OCI-LY1 (cell line): ENCODE measurements around the gene USP15.

Source experiments
- H2AFZ ChIP-seq: fragments of 200-600 bp; sonication (generic), shearing (Covaris generic); 2 replicates; pipeline ENCODE4 v1.6.0; 2014; ENCODE audit warnings: antibody characterized with exemption, mild to moderate bottlenecking, low read length
- H3F3A ChIP-seq: fragments of 200-600 bp; sonication (generic), shearing (Covaris generic); 2 replicates; pipeline ENCODE4 v1.6.0; 2014; ENCODE audit warnings: mild to moderate bottlenecking, antibody characterized with exemption, low read length, moderate library complexity; ENCODE audit not compliant: insufficient read depth
- H3K27ac ChIP-seq: fragments of 200-600 bp; sonication (generic); 2 replicates; pipeline ENCODE4 v1.5.1; 2014; ENCODE audit warnings: low read length, mixed run types, mild to moderate bottlenecking, low read depth; ENCODE audit not compliant: poor library complexity, severe bottlenecking
- H3K27me3 ChIP-seq: fragments of 200-600 bp; sonication (generic); 2 replicates; pipeline ENCODE4 v1.6.0; 2014; ENCODE audit warnings: antibody characterized with exemption, mild to moderate bottlenecking, low read length, moderate library complexity; ENCODE audit not compliant: insufficient read depth
- H3K36me3 ChIP-seq: fragments of 200-600 bp; sonication (generic); 2 replicates; pipeline ENCODE4 v1.6.1; 2014; ENCODE audit warnings: mild to moderate bottlenecking, antibody characterized with exemption, low read length, moderate library complexity, mixed read lengths; ENCODE audit not compliant: insufficient read depth
- H3K4me1 ChIP-seq: fragments of 200-600 bp; sonication (generic); 2 replicates; pipeline ENCODE4 v1.5.1; 2014; ENCODE audit warnings: mild to moderate bottlenecking, low read length, moderate library complexity; ENCODE audit not compliant: insufficient read depth, severe bottlenecking
- H3K4me2 ChIP-seq: fragments of 200-600 bp; sonication (generic), shearing (Covaris generic); 2 replicates; pipeline ENCODE4 v1.6.1; 2014; ENCODE audit warnings: low read length
- H3K4me3 ChIP-seq: fragments of 200-600 bp; sonication (generic); 2 replicates; pipeline ENCODE4 v1.5.1; 2014; ENCODE audit warnings: low read length, low read depth, mild to moderate bottlenecking, mixed read lengths; ENCODE audit not compliant: poor library complexity, severe bottlenecking
- H3K79me2 ChIP-seq: fragments of 200-600 bp; shearing (Covaris generic); 2 replicates; pipeline ENCODE4 v1.6.1; 2016; ENCODE audit warnings: mixed run types, low read length, mixed read lengths; ENCODE audit not compliant: insufficient read depth
- H3K9ac ChIP-seq: fragments of 200-600 bp; sonication (generic), shearing (Covaris generic); 2 replicates; pipeline ENCODE4 v1.6.1; 2014; ENCODE audit warnings: mild to moderate bottlenecking, low read length, mixed read lengths
- H3K9me2 ChIP-seq: fragments of 200-600 bp; sonication (generic), shearing (Covaris generic); 2 replicates; pipeline ENCODE4 v1.6.1; 2014; ENCODE audit warnings: low read depth, mild to moderate bottlenecking, low read length, mixed read lengths
- H3K9me3 ChIP-seq: fragments of 200-600 bp; shearing (Covaris generic); 2 replicates; pipeline ENCODE4 v1.6.1; 2014; ENCODE audit warnings: low read length, mixed read lengths
- H4K20me1 ChIP-seq: fragments of 200-600 bp; sonication (generic), shearing (Covaris generic); 2 replicates; pipeline ENCODE4 v1.6.0; 2016; ENCODE audit warnings: mild to moderate bottlenecking, low read length; ENCODE audit not compliant: insufficient read depth
- EZH2 ChIP-seq: fragments of 200-600 bp; sonication (generic), shearing (Covaris generic); IDR thresholded peaks from 2 replicates; pipeline ENCODE4 v1.8.0; 2017; ENCODE audit warnings: borderline replicate concordance, mixed run types, mild to moderate bottlenecking, antibody characterized with exemption, low read length, moderate library complexity, mixed read lengths
- TF ChIP-seq, protein P1 (sequence below): fragments of 200-600 bp; sonication (generic), shearing (Covaris generic); IDR thresholded peaks from 2 replicates; pipeline ENCODE4 v1.5.1; 2017; ENCODE audit warnings: mild to moderate bottlenecking, antibody characterized with exemption, low read length, moderate library complexity, mixed read lengths

USP15 gene

DNA sequence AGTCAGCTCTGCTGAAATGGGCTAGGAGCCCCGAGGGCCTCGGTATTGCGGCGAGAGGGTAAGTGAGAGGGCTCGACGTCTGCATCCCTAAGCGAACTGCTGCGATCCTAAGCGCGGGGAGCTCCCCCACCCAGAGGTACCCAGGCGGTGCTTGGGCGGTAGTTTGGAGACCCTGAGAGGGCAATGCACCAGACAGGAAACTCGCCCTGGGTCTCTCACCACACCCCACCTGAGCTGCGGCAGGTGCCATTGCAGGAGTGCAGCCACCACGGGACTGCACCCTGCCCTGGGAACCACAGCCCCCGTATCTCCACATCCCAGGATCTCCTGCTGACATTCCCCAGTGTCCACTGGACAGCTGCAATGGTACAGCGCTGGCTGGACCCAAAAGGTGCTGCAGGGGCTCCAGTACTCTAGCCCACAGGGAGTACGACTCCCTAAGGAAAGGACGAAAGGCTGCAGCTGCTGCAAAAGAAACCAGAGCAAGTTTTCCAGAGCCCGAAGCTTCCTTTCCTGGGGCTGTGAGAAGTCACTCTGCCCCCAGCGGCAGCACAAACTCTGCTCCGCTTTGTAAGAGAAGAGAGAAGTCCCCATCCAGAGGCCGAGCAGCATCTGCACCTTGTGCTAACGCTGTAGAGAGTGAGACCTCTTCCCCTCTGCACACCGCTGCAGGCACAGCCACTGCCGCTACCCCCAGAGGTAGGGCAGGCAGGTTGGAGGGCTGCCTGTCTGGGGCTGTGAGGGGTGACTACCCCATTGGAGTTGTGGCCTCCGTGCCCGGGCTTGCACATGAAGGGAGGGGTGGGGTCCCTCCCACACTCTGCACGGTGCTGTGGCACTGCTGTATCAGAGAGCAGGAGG lies 175.3 kb downstream of the USP15 start:
- Histone ChIP-seq H3K4me3 (peak overlapping the region; percentile 44), H3K79me2 (no peaks in the 10 kb centered on the region), H3K9me2 (no peaks in the 10 kb centered on the region), H3K27ac (no peak overlapping the region), H3K9ac (no peak overlapping the region), H3K27me3 (no peaks in the 10 kb centered on the region), H3K9me3 (no peaks in the 10 kb centered on the region), H2AFZ (no peak overlapping the region), H3F3A (no peaks in the 10 kb centered on the region), H3K36me3 (no peaks in the 10 kb centered on the region; the same call in 1 of the 2 replicates), H3K4me1 (peaks cover 12% of the 10 kb centered on the region), H4K20me1 (no peaks in the 10 kb centered on the region), H3K4me2 (peak overlapping the region; percentile 62)
- TF ChIP-seq EZH2, result no peak
- TF ChIP-seq, protein P1, sequence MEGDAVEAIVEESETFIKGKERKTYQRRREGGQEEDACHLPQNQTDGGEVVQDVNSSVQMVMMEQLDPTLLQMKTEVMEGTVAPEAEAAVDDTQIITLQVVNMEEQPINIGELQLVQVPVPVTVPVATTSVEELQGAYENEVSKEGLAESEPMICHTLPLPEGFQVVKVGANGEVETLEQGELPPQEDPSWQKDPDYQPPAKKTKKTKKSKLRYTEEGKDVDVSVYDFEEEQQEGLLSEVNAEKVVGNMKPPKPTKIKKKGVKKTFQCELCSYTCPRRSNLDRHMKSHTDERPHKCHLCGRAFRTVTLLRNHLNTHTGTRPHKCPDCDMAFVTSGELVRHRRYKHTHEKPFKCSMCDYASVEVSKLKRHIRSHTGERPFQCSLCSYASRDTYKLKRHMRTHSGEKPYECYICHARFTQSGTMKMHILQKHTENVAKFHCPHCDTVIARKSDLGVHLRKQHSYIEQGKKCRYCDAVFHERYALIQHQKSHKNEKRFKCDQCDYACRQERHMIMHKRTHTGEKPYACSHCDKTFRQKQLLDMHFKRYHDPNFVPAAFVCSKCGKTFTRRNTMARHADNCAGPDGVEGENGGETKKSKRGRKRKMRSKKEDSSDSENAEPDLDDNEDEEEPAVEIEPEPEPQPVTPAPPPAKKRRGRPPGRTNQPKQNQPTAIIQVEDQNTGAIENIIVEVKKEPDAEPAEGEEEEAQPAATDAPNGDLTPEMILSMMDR, result peak; percentile 57

DNA sequence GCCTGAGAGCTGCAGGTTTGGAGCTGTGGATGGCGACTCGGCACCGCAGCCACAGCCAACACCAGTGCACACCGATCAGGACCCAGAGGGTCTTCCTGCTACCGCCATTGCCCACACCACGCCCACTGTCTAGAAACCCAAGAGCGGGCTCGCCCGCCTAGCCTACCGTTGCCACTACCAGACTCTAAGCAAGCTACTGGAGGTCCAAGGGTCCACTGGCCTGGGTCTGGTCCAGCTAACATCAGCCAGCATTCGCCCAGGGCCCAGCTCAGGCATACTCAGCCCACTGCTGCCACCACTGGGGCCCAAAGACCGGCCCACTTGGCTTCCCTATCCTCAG lies 175.9 kb downstream of the USP15 start:
- no peaks in the 10 kb centered on the region for H4K20me1 ChIP-seq
- H3F3A ChIP-seq, result no peaks in the 10 kb centered on the region
- no peak overlapping the region for H3K4me3 ChIP-seq
- H3K9ac ChIP-seq, result no peak overlapping the region
- peaks cover 12% of the 10 kb centered on the region for H3K4me1 ChIP-seq
- peak overlapping the region; percentile 62; the same call in 1 of the 2 replicates for H3K4me2 ChIP-seq
- no peaks in the 10 kb centered on the region for H3K27me3 ChIP-seq
- no peaks in the 10 kb centered on the region for H3K9me2 ChIP-seq
- H3K9me3 ChIP-seq, result 0 out of 2 replicates have a peak, but pooled peaks cover 2% of the 10 kb centered on the region
- H3K27ac ChIP-seq, result no peak overlapping the region
- TF ChIP-seq, protein P1, result no peak
- TF ChIP-seq EZH2, result no peak
- no peaks in the 10 kb centered on the region for H3K79me2 ChIP-seq
- no peaks in the 10 kb centered on the region; the same call in 1 of the 2 replicates for H3K36me3 ChIP-seq
- no peak overlapping the region for H2AFZ ChIP-seq

DNA sequence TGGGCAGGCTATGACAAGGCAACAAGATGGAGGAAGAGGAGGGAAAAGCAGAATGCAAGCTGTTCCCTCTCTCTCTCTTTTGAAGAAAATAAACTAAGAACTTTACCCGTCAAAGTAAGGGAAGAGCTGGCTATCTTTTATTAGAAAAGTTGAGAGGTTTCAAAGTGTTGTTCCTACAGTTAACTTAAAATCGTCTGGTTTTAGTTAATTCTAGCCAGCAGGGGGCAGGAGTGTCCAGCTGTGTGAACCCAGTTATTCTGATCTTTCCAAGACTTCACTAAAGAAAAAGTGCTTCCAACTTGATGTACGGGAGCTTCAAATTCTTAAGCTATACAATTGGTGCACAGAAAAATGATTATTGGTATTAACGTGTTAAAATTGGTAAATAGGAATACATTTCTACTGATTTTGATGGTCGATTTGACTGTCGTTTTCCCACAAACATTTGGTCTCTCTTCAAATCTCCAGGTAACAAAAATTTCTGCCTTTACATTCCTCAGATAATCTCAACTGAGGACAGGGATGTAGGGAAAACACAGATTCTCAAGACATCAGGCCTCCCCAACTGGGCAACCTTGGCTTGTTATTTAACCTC lies 178.0 kb downstream of the USP15 start:
- TF ChIP-seq, protein P1, result peak; percentile 67
- TF ChIP-seq EZH2, result no peak
- Histone ChIP-seq H3K9me2 (no peaks in the 10 kb centered on the region), H3K4me1 (peaks cover 12% of the 10 kb centered on the region), H3K4me2 (no peak overlapping the region), H3K4me3 (no peak overlapping the region), H3K9me3 (0 out of 2 replicates have a peak, but pooled peaks cover 4% of the 10 kb centered on the region), H3K9ac (no peak overlapping the region), H3F3A (no peaks in the 10 kb centered on the region), H3K36me3 (no peaks in the 10 kb centered on the region; the same call in 1 of the 2 replicates), H2AFZ (no peak overlapping the region), H3K27me3 (no peaks in the 10 kb centered on the region), H4K20me1 (no peaks in the 10 kb centered on the region), H3K27ac (no peak overlapping the region), H3K79me2 (no peaks in the 10 kb centered on the region)
